K562 (cell line): ENCODE results near the gene TJP3. TPM values are rescaled to one million over a fixed set of nuclear protein-coding genes. Genes with fewer than 3 reads are reported as not detected.

ENCODE experiments used
- ATAC-seq: fragments of 200-7000 bp; cut with Tn5 transposase; 3 replicates; pipeline ENCODE4 v1.9.1; 2020; ENCODE audit warnings: moderate library complexity
- BruUV-seq: library from RNA; stranded (reverse); fragments of 400-500 nt; replicated peaks from 2 replicates; lab custom pipeline; 2021; lab: Mats Ljungman, UMichigan
- CTCF ChIA-PET: fragments of 300-600 bp; formaldehyde crosslinking; extraction: SDS; loops from one replicate; lab custom pipeline; 2021; ENCODE audit warnings: low intra/inter-chr PET ratio; lab: Yijun Ruan, JAX
- POLR2A ChIA-PET: fragments of 300-600, 350-650 bp; sonication (Branson Sonifier 250); formaldehyde crosslinking; extraction: SDS; loops from one replicate; lab custom pipeline; 2021; ENCODE audit warnings: antibody characterized with exemption, inconsistent platforms; lab: Yijun Ruan, JAX
- DNase-seq, 4 experiments: peaks; one replicate each; pipeline versions ENCODE4 v3.0.0 to v3.0.0-alpha.2; 2011 to 2018; ENCODE audit warnings: low spot score in 3 of 4, mixed read lengths in 3 of 4; ENCODE audit errors: extremely low read depth in 1 of 4
- FAIRE-seq: peaks from 2 replicates; lab custom pipeline; 2011; peaks lifted over from hg19 to GRCh38; lab: Jason Lieb, UNC
- H2AFZ ChIP-seq: 2 replicates; pipeline ENCODE4 v1.6.0; 2011; ENCODE audit warnings: low read depth, low read length, control low read depth, inconsistent platforms
- H3K27ac ChIP-seq: fragments of 200-600 bp; 3 replicates; pipeline ENCODE4 v1.8.0; 2011; ENCODE audit warnings: low read depth, mild to moderate bottlenecking, control low read depth, inconsistent platforms, low read length, moderate library complexity, mixed read lengths; ENCODE audit errors: extremely low read depth
- H3K27me3 ChIP-seq, 2 experiments: fragments of 300-600 bp in 1 of 2; 2 replicates in 1 of 2; 3 replicates in 1 of 2; pipeline versions ENCODE4 v1.6.0 to v1.8.0; 2011; ENCODE audit warnings: inconsistent platforms in 2 of 2, low read length in 2 of 2, mild to moderate bottlenecking in 1 of 2, mixed read lengths in 1 of 2, moderate library complexity in 1 of 2; ENCODE audit not compliant: control insufficient read depth in 2 of 2, insufficient read depth in 2 of 2
- H3K36me3 ChIP-seq: fragments of 300-600 bp; 3 replicates; pipeline ENCODE4 v1.8.0; 2011; ENCODE audit warnings: mild to moderate bottlenecking, low read length, inconsistent platforms; ENCODE audit not compliant: control insufficient read depth, insufficient read depth
- H3K4me1 ChIP-seq, 2 experiments: fragments of 200-600 bp in 1 of 2; replicated peaks in 1 of 2; 2 replicates in 1 of 2; 3 replicates in 1 of 2; pipeline versions ENCODE4 v1.5.1 to v1.8.0; 2011; ENCODE audit warnings: inconsistent platforms in 2 of 2, low read length in 2 of 2, mild to moderate bottlenecking in 1 of 2, mixed read lengths in 1 of 2, moderate library complexity in 1 of 2; ENCODE audit not compliant: control insufficient read depth in 2 of 2, insufficient read depth in 2 of 2
- H3K4me2 ChIP-seq: 2 replicates; pipeline ENCODE4 v1.6.1; 2011; ENCODE audit warnings: low read length, control low read depth, inconsistent platforms, mixed read lengths; ENCODE audit not compliant: insufficient read depth
- H3K4me3 ChIP-seq: fragments of 200-600 bp; sonication (generic), shearing (Covaris generic); 2 replicates; pipeline ENCODE4 v1.5.1; 2016; ENCODE audit warnings: control low read depth, inconsistent platforms
- H3K79me2 ChIP-seq: fragments of 200-600 bp; 3 replicates; pipeline ENCODE4 v1.8.0; 2011; ENCODE audit warnings: low read length, inconsistent platforms; ENCODE audit not compliant: control insufficient read depth, insufficient read depth
- H3K9ac ChIP-seq, 2 experiments: 2 replicates each; pipeline versions ENCODE4 v1.6.0 to v1.6.1; 2011; ENCODE audit warnings: low read depth in 2 of 2, low read length in 2 of 2, control low read depth in 1 of 2, inconsistent platforms in 1 of 2, mild to moderate bottlenecking in 1 of 2, mixed read lengths in 1 of 2; ENCODE audit not compliant: insufficient read depth in 1 of 2
- H3K9me1 ChIP-seq: one replicate; pipeline ENCODE4 v1.6.0; 2011; ENCODE audit warnings: inconsistent platforms, mild to moderate bottlenecking, low read length, moderate library complexity; ENCODE audit not compliant: control insufficient read depth, insufficient read depth
- H3K9me3 ChIP-seq: replicated peaks from 2 replicates; pipeline ENCODE4 v1.5.1; 2011; ENCODE audit warnings: low read depth, low read length, inconsistent platforms; ENCODE audit not compliant: control insufficient read depth, insufficient read depth
- H4K20me1 ChIP-seq: replicated peaks from 2 replicates; pipeline ENCODE4 v1.6.1; 2011; ENCODE audit warnings: low read length, inconsistent platforms, mixed read lengths; ENCODE audit not compliant: control insufficient read depth, insufficient read depth
- ARID2 ChIP-seq: fragments of 450-650 bp; IDR thresholded peaks from 2 replicates; pipeline ENCODE4 v1.6.1; 2017; ENCODE audit warnings: antibody characterized with exemption, mild to moderate bottlenecking
- ARID3A ChIP-seq: IDR thresholded peaks from 2 replicates; pipeline ENCODE4 v1.6.1; 2012; ENCODE audit warnings: low read depth, low read length, improper control_type of control experiment, borderline replicate concordance
- ARNT ChIP-seq, 2 experiments: fragments of 450-650 bp; IDR thresholded peaks; 2 replicates each; pipeline ENCODE4 v1.6.1; 2016; ENCODE audit warnings: mild to moderate bottlenecking in 1 of 2
- BMI1 ChIP-seq: fragments of 150-350 bp; IDR thresholded peaks from 2 replicates; pipeline ENCODE4 v1.6.1; 2014; ENCODE audit warnings: low read length
- ELF1 ChIP-seq: fragments of 200-800 bp; sonication (Bioruptor generic); IDR thresholded peaks from 2 replicates; pipeline ENCODE4 v1.6.1; 2016; ENCODE audit warnings: missing genetic modification characterization, missing compliant biosample characterization
- HBP1 ChIP-seq: fragments of 450-650 bp; formaldehyde crosslinking; IDR thresholded peaks from 2 replicates; pipeline ENCODE4 v1.4.0; 2022; ENCODE audit warnings: missing genetic modification characterization
- IRF2 ChIP-seq: sonication (generic); formaldehyde crosslinking; IDR thresholded peaks from 2 replicates; pipeline ENCODE4 v1.8.1; 2022; ENCODE audit warnings: mild to moderate bottlenecking, missing genetic modification reagents
- PKNOX1 ChIP-seq: fragments of 450-650 bp; IDR thresholded peaks from 2 replicates; pipeline ENCODE4 v1.6.1; 2016
- SETDB1 ChIP-seq: IDR thresholded peaks from one replicate; pipeline ENCODE4 v1.6.1; 2012; ENCODE audit warnings: low read length, control low read depth, inconsistent platforms
- TAF15 ChIP-seq: fragments of 200-400 bp; formaldehyde crosslinking; IDR thresholded peaks from 2 replicates; pipeline ENCODE4 v1.6.1; 2017; ENCODE audit warnings: mild to moderate bottlenecking, low read depth, low read length, moderate library complexity
- XRCC4 ChIP-seq: IDR thresholded peaks from one replicate; pipeline ENCODE4 v1.6.1; 2011; ENCODE audit not compliant: insufficient read depth, insufficient read length; ENCODE audit errors: extremely low read depth
- ZBTB43 ChIP-seq: sonication (generic); formaldehyde crosslinking; IDR thresholded peaks from 2 replicates; pipeline ENCODE4 v1.8.0; 2023; ENCODE audit warnings: mild to moderate bottlenecking, missing genetic modification reagents
- ZBTB7A ChIP-seq: IDR thresholded peaks from 2 replicates; pipeline ENCODE4 v1.6.1; 2011; ENCODE audit warnings: low read depth, mild to moderate bottlenecking, low read length, moderate library complexity, borderline replicate concordance; ENCODE audit not compliant: control insufficient read depth
- ZNF263 ChIP-seq: sonication (generic); formaldehyde crosslinking; IDR thresholded peaks from 2 replicates; pipeline ENCODE4 v1.8.0; 2022; ENCODE audit warnings: mild to moderate bottlenecking, missing genetic modification reagents, borderline replicate concordance
- ZNF41 ChIP-seq: fragments of 250-450 bp; sonication (Bioruptor Pico); conservative IDR thresholded peaks from 2 replicates; pipeline ENCODE4 v1.4.0; 2020; ENCODE audit warnings: mild to moderate bottlenecking
- WGBS: fragments of 100-300 bp; shearing (Covaris generic); methylation state at CpG from one replicate; pipeline ENCODE4 v1.1.6; 2016; ENCODE audit warnings: low coverage, mixed read lengths; ENCODE audit not compliant: insufficient coverage; ENCODE audit errors: missing lambda C conversion rate; 5-methylcytosine and 5-hydroxymethylcytosine counted together
- in situ Hi-C: fragments of 300-500 bp; cut with MboI; formaldehyde crosslinking; loops from 4 replicates; pipeline ENCODE4 v1.15.0; 2018; ENCODE audit warnings: inconsistent platforms, mixed read lengths
- intact Hi-C: fragments of 100-400 bp; cut with micrococcal nuclease; formaldehyde crosslinking; loops from 2 replicates; pipeline ENCODE4 v1.14.2; 2022
- polyA plus RNA-seq, 8 experiments: library from polyadenylated mRNA; depleted of rRNA in 4 of 8; stranded (reverse) in 5 of 8; unstranded in 3 of 8; fragments of >200 nt; fragmentation: Nextera tagmentation in 2 of 8; fragmentation: Illumina TruSeq in 1 of 8; extraction: Ambion mirVana in 2 of 8; extraction: Trizol in 1 of 8; gene quantifications; 2 replicates each; pipeline versions ENCODE4 v1.2.1 to v1.2.3, GENCODE V29; 2011 to 2014; ENCODE audit warnings: inconsistent platforms in 1 of 8, missing spikeins in 1 of 8
- total RNA-seq, 7 experiments: library from RNA; depleted of rRNA in 6 of 7; stranded (reverse); fragments of >200 nt in 6 of 7; fragmentation: Illumina TruSeq in 2 of 7; extraction: Trizol in 2 of 7; gene quantifications; 2 replicates each; pipeline versions ENCODE4 v1.2.1 to v1.2.3, GENCODE V29; 2011 to 2021; ENCODE audit warnings: low replicate concordance in 1 of 7

The TJP3 gene
- total and polyA plus RNA-seq, 9 of the 15 experiments (the other 6 are each of a cell fraction or from before 2014, with no cell fraction given), result 0.11 to 2.4 (median 0.57) TPM; not detected in 1

- Histone ChIP-seq H3K36me3 (peaks cover 30% of the 10 kb centered on the region; the same call in 2 of the 3 replicates), H3K9me1 (no peaks in the 10 kb centered on the region), H3K4me3 (peak within 1 kb of the TSS; percentile 100), H4K20me1 (no peaks in the 10 kb centered on the region), H3K9me3 (no peaks in the 10 kb centered on the region), H3K27me3 (no peaks in the 10 kb centered on the region), H3K4me1 (peaks cover 8 to 25% of the 10 kb centered on the region in 2 experiments; a peak in 4 of 5 replicates), H3K9ac (peak within 1 kb of the TSS; percentile 97 to 100), H3K4me2 (peak within 1 kb of the TSS; percentile 97), H3K79me2 (peaks cover 26% of the 10 kb centered on the region), H2AFZ (peak within 1 kb of the TSS; percentile 100), H3K27ac (peak within 1 kb of the TSS; percentile 99)
- 2% methylated on average over 33 of the region's 45 CpGs for WGBS
- in situ Hi-C loops, result no loop called here
- ChIA-PET CTCF (no interaction called here), POLR2A (interaction anchor here (0.6 to 4.0 kb wide), 13 partner anchors 8 to 775 kb away, joined by 3 to 48 read pairs (median 4); partner anchors contain the start of gene RAX2)
- BruUV-seq, result no TSS peak
- peak; percentile 75 for ATAC-seq
- intact Hi-C loops, result loop anchor here (2.0 kb wide), 1 partner anchor 41 kb away; no protein-coding TSS in a partner anchor
- DNase-seq, result peak; percentile 91 to 98 (median 94)
- peak; percentile 84 for FAIRE-seq
- TF ChIP-seq SETDB1 (no peak), ARID2 (no peak), TAF15 (no peak), HBP1 (no peak), ZNF263 (CRISPR knock-in tag) (peak; percentile 29; the same call in 1 of the 2 replicates), PKNOX1 (no peak), ZBTB43 (no peak), ARID3A (peak; percentile 76; the same call in 1 of the 2 replicates), ARNT (IDR thresholded peaks at IDR 0.05) (peak; percentile 61 to 72; a peak in 3 of 4 replicates), ZNF41 (no peak), ELF1 (tag) (0 out of 2 replicates have a peak, but pooled peaks have one; percentile 55), BMI1 (no peak), XRCC4 (no peak), ZBTB7A (peak; percentile 81; the same call in 1 of the 2 replicates), IRF2 (no peak)
Observed at GRCh38 chr19:3761382-3762129, 53.4 kb downstream of the TJP3 start, which contains the start of gene APBA3. APBA3 (minus strand) TSS chr19:3761692; CDS start chr19:3760264, 1,428 bp downstream.
